ENCODE data around the gene CCR3.

Gene CCR3

DNA sequence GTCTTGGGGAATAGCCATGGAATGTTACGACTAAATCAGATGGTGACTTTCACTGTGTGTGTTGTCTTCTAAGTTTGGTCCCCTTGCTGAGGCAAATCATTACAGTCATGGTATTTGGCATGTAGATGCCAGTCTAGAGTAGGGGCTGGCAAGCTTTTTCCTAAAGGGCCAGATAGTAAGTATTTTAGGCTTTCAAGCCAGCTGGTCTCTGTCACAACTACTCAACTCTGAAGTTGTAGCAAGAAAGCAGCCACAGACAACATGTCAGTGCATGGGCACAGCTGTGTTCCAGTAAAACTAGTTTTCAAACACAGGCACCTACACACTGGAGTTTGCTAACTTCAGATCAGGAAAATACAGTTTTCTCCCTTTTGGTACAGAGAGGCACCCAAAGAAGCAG, 39.3 kb downstream of the CCR3 start:
- Histone ChIP-seq H3K36me3 (ENCODE audit: low read depth) (no peaks in the 10 kb centered on the region), H3K4me3 (ENCODE audit: severe bottlenecking) (no peak overlapping the region), H3K9me3 (ENCODE audit: severe bottlenecking) (peaks cover 7% of the 10 kb centered on the region), H3K27ac (ENCODE audit: poor library complexity, severe bottlenecking) (no peak overlapping the region), H3K27me3 (ENCODE audit: insufficient read depth, poor library complexity, severe bottlenecking) (no peaks in the 10 kb centered on the region), H3K4me1 (ENCODE audit: insufficient read depth, poor library complexity, severe bottlenecking) (no peaks in the 10 kb centered on the region)
- ATAC-seq (ENCODE audit: low read depth) (no peak), DNase-seq (ENCODE audit: low spot score) (no peak)
- TF ChIP-seq, protein P1, sequence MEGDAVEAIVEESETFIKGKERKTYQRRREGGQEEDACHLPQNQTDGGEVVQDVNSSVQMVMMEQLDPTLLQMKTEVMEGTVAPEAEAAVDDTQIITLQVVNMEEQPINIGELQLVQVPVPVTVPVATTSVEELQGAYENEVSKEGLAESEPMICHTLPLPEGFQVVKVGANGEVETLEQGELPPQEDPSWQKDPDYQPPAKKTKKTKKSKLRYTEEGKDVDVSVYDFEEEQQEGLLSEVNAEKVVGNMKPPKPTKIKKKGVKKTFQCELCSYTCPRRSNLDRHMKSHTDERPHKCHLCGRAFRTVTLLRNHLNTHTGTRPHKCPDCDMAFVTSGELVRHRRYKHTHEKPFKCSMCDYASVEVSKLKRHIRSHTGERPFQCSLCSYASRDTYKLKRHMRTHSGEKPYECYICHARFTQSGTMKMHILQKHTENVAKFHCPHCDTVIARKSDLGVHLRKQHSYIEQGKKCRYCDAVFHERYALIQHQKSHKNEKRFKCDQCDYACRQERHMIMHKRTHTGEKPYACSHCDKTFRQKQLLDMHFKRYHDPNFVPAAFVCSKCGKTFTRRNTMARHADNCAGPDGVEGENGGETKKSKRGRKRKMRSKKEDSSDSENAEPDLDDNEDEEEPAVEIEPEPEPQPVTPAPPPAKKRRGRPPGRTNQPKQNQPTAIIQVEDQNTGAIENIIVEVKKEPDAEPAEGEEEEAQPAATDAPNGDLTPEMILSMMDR (IDR thresholded peaks at IDR 0.05; ENCODE audit: poor library complexity, severe bottlenecking), result no peak

DNA sequence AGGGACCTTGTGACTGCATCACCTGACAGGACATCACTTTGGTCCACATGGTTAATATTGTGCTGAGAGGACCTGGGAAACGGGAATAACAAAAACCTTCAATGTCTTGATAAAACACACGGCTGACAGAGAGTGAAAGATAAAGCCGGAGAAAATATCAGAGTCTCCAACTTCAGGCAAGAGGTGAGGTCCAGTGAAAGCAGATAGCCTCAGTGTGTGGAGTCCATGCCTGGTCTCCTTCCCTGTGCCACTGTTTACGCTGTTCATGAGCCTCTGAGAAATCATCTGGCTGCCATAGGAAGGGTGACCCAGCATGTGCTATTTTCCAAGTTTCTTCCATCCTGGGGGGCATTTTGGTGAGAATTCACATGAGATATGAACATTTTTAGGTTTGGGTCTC, 39.8 kb downstream of the CCR3 start:
- H3K9me3 ChIP-seq (ENCODE audit: severe bottlenecking), result peaks cover 7% of the 10 kb centered on the region
- TF ChIP-seq, protein P1 (IDR thresholded peaks at IDR 0.05; ENCODE audit: poor library complexity, severe bottlenecking), result no peak
- H3K27me3 ChIP-seq (ENCODE audit: insufficient read depth, poor library complexity, severe bottlenecking), result no peaks in the 10 kb centered on the region
- H3K27ac ChIP-seq (ENCODE audit: poor library complexity, severe bottlenecking), result no peak overlapping the region
- ATAC-seq (ENCODE audit: low read depth) (no peak), DNase-seq (ENCODE audit: low spot score) (no peak)
- no peak overlapping the region for H3K4me3 ChIP-seq (ENCODE audit: severe bottlenecking)
- H3K36me3 ChIP-seq (ENCODE audit: low read depth), result no peaks in the 10 kb centered on the region
- no peaks in the 10 kb centered on the region for H3K4me1 ChIP-seq (ENCODE audit: insufficient read depth, poor library complexity, severe bottlenecking)

DNA sequence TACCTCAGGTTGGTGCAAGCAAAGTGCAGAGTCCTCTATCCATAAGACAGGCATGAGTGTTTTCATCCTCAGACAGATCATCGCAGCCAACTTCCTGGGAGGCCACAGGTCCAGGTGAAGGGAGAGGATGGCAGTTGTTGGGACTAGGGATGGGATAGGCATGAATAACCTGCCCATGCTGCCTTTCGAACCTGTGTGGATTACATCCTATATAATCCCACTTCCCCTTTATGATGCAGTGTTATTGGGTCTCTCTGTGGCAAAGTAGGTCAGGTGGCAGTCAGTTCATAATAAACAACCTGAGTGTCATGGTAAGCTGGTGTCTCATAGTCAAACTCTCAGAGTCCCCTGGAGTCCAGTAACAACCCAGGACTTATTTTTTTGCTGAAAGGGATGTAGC, 40.4 kb downstream of the CCR3 start:
- DNase-seq (ENCODE audit: low spot score), result no peak
- ATAC-seq (ENCODE audit: low read depth), result no peak
- H3K36me3 ChIP-seq (ENCODE audit: low read depth), result no peaks in the 10 kb centered on the region
- TF ChIP-seq, protein P1 (IDR thresholded peaks at IDR 0.05; ENCODE audit: poor library complexity, severe bottlenecking), result no peak
- H3K4me3 ChIP-seq (ENCODE audit: severe bottlenecking), result no peak overlapping the region
- peaks cover 7% of the 10 kb centered on the region for H3K9me3 ChIP-seq (ENCODE audit: severe bottlenecking)
- H3K27ac ChIP-seq (ENCODE audit: poor library complexity, severe bottlenecking), result no peak overlapping the region
- no peaks in the 10 kb centered on the region for H3K4me1 ChIP-seq (ENCODE audit: insufficient read depth, poor library complexity, severe bottlenecking)
- H3K27me3 ChIP-seq (ENCODE audit: insufficient read depth, poor library complexity, severe bottlenecking), result no peaks in the 10 kb centered on the region

DNA sequence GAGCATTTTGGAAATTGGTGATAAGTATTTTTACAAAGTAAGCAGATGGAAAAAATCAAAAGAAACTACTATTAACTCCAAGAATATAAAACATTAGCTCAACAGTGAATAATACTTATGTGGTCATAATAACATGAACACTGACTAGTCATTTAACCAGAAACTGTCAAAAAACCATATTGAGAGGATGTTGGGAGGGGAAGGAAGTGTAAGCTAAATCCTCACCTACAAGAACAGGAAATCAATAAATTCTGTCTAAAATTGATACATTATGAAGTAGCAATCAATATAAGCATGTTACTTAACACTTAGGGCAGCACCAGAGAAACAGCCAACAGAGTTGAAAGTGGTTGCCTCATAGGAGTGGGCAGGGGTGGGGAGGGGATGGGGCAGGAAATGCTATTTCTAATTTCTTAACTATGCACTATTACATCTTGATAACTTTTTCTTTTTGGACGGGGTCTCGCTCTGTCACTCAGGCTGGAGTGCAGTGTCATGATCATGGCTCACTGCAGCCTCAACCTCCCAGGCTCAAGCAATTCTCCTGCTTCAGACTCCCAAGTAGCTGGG, 41.7 kb downstream of the CCR3 start:
- Histone ChIP-seq H3K4me1 (ENCODE audit: insufficient read depth, poor library complexity, severe bottlenecking) (no peaks in the 10 kb centered on the region), H3K27ac (ENCODE audit: poor library complexity, severe bottlenecking) (no peak overlapping the region), H3K9me3 (ENCODE audit: severe bottlenecking) (peaks cover 4% of the 10 kb centered on the region), H3K36me3 (ENCODE audit: low read depth) (no peaks in the 10 kb centered on the region), H3K27me3 (ENCODE audit: insufficient read depth, poor library complexity, severe bottlenecking) (no peaks in the 10 kb centered on the region), H3K4me3 (ENCODE audit: severe bottlenecking) (no peak overlapping the region)
- TF ChIP-seq, protein P1 (IDR thresholded peaks at IDR 0.05; ENCODE audit: poor library complexity, severe bottlenecking), result no peak
- no peak for DNase-seq (ENCODE audit: low spot score)
- no peak for ATAC-seq (ENCODE audit: low read depth)

DNA sequence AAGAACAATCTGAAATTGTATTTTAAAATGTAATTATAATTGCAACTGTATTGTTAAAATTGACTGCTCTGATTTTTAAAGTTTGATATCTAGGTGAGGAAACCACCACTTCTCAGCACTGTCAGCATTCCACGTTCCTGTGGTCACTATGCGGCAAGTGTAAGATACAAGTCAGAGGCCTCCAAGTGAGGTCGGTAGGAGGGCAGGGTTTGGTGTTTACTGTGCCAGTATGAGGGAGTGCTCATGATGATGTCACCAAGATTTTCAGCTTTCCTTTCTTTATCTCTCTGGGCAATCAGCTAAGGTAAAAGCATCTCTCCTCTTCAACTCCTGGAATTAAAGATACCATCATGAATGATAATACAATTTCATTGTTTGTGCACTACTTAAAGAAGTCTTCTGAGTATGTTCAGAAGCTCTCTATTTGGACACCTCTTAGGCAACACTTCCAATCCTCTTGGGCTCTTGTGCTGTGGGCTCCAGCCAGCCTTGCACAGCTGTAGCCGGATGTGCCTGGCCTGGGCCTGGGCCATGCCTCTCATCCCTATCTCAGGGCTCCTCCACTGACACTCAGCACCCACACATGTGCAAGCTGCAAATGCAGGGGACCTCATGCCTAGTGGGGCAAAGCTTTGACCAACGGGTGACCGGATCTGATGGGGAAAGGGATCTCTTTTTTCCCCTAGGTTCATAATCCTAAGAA, 42.9 kb downstream of the CCR3 start:
- TF ChIP-seq, protein P1 (IDR thresholded peaks at IDR 0.05; ENCODE audit: poor library complexity, severe bottlenecking), result no peak
- Histone ChIP-seq H3K9me3 (ENCODE audit: severe bottlenecking) (no peaks in the 10 kb centered on the region), H3K36me3 (ENCODE audit: low read depth) (no peaks in the 10 kb centered on the region), H3K27ac (ENCODE audit: poor library complexity, severe bottlenecking) (no peak overlapping the region), H3K27me3 (ENCODE audit: insufficient read depth, poor library complexity, severe bottlenecking) (no peaks in the 10 kb centered on the region), H3K4me1 (ENCODE audit: insufficient read depth, poor library complexity, severe bottlenecking) (no peaks in the 10 kb centered on the region), H3K4me3 (ENCODE audit: severe bottlenecking) (no peak overlapping the region)
- no peak for DNase-seq (ENCODE audit: low spot score)
- ATAC-seq (ENCODE audit: low read depth), result no peak
